GM21390 (cell line): Measurements from ENCODE around the gene SH3D21.

ENCODE experiments used
- ATAC-seq: cut with Tn5 transposase; IDR thresholded peaks from one replicate; pipeline ENCODE4 v1.9.1; 2021; ENCODE audit not compliant: unreplicated experiment

Gene SH3D21

GRCh38 chr1:36306210-36306901, at the start of gene SH3D21:
TSS of gene SH3D21 (plus strand) at chr1:36306368. CDS start at chr1:36306421, 53 bp downstream.
- peak; percentile 35 for ATAC-seq

DNA sequence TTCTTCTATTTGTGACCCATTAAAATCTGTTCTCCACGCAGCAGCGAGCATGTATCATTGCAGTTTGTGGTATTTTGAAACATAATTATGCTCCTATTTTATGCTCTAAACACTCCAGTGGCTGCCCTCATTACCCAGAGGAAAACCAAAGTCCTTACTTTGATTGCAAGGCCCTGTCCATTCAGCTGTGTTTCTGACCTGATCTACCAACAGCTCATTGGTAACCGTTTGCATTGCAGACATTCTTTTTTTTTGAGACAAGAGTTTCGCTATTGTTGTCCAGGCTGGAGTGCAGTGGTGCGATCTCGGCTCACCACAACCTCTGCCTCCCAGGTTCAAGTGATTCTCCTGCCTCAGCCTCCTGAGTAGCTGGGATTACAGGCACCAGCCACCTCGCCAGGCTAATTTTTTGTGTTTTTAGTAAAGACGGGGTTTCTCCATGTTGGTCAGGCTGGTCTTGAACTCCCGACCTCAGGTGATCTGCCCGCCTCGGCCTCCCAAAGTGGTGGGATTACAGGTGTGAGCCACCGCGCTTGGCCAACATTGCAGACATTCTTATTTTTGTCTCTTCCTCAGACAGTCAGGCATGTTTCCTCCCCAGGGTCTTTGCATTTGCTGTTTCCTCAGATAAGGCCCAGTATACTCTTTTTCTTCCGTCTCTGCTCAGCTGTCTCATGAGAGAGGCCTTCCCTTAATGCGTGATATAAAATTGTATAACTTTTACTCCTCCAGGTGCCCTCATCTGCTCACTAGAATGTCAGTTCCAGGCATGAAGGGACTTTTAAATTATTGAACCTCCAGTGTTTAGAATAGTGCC, 49.4 kb upstream of the SH3D21 start:
- ATAC-seq, result no peak

GRCh38 chr1:36257375-36257767, 48.8 kb upstream of the SH3D21 start:
- ATAC-seq, result no peak

GRCh38 chr1:36258960-36259344, 47.2 kb upstream of the SH3D21 start:
- ATAC-seq, result no peak

GRCh38 chr1:36268981-36269380, 37.2 kb upstream of the SH3D21 start:
- no peak for ATAC-seq

DNA sequence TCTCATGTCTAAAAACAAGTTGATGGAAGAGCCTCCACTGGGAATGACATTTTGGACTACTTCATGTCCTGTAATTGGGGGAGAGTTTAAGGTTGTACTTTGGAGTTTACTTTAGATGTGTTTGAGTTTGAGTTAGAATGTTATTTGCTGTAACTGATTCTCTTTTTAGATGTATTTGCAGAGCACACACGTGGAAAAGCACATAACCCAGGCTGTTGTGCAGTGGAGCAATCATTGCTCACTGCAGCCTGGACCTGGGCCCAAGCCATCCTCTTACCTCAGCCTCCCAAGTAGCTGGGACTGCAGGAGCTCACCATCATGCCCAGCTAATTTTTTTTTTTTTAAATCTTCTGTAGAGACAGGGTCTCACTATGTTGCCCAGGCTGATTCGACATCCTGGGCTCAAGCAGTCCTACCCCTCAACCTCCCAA, 36.7 kb upstream of the SH3D21 start:
- no peak for ATAC-seq

GRCh38 chr1:36273024-36273423, 33.1 kb upstream of the SH3D21 start:
- no peak for ATAC-seq

DNA sequence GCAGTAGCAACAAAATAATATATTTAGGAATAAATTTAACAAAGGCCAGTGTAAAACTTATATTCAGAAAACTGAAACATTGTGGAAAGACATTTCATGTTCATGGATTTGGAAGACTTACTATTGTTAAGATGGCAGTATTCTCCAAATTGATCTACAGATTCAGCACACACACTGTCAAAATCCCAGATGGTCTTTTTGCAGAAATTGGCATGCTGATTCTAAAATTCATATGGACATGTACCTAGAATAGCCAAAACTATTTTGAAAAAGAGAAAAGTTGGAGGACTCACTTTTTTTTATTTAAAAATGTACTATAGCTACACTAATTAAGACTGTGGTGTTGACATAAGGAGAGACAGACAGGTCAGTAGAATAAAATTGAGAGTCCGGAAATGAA, 32.0 kb upstream of the SH3D21 start:
- no peak for ATAC-seq

DNA sequence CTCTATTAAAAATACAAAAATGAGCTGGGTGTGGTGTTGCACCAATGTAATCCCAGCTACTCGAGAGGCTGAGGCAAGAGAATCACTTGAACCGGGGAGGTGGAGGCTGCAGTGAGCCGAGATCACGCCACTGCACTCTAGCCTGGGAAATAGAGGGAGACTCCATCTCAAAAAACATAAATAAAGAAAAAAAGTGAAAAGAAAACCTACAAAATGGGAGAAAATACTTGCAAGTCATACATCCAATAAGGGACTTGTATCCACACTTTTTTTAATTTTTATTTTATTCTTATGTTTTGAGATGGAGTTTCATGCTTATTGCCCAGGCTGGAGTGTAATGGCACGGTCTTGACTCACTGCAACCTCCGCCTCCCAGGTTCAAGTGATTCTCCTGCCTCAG, 29.5 kb upstream of the SH3D21 start:
- no peak for ATAC-seq

GRCh38 chr1:36279110-36279788, 26.9 kb upstream of the SH3D21 start:
- no peak for ATAC-seq

GRCh38 chr1:36279789-36280296, 26.3 kb upstream of the SH3D21 start:
- ATAC-seq, result no peak

GRCh38 chr1:36284061-36284460, 22.1 kb upstream of the SH3D21 start:
- ATAC-seq, result no peak

DNA sequence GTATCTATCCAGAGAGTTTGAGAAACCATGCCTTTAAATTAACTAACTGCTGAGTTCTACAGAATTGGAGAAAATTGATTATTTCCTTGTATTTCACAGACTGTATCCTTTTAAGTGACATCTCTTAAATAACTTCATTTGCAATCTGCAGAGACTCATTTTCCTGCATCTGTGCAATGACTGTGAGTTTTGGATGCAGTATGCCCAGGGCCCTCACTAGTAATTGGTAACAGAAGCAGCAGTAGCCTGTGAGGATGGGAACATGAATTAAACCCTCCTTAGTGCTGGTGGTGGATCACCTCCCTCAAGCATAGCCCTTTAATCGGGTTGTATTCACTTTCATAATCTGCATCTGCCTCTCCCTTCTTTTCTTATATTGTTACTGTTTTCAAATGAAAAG, 21.7 kb upstream of the SH3D21 start:
- ATAC-seq, result no peak

GRCh38 chr1:36285443-36286101, 20.6 kb upstream of the SH3D21 start:
- ATAC-seq, result no peak

DNA sequence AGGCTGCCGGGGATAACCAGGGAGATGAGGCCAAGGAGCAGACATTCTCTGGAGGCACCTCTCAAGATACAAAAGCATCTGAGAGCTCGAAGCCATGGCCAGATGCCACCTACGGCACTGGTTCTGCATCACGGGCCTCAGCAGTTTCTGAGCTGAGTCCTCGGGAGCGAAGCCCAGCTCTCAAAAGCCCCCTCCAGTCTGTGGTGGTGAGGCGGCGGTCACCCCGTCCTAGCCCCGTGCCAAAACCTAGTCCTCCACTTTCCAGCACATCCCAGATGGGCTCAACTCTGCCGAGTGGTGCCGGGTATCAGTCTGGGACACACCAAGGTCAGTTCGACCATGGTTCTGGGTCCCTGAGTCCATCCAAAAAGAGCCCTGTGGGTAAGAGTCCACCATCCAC, 19.4 kb upstream of the SH3D21 start:
- ATAC-seq, result no peak

GRCh38 chr1:36287595-36287994, 18.6 kb upstream of the SH3D21 start:
- ATAC-seq, result no peak

- no peak for ATAC-seq
These were observed 10.8 kb upstream of the SH3D21 start for GRCh38 chr1:36295390-36295789.

DNA sequence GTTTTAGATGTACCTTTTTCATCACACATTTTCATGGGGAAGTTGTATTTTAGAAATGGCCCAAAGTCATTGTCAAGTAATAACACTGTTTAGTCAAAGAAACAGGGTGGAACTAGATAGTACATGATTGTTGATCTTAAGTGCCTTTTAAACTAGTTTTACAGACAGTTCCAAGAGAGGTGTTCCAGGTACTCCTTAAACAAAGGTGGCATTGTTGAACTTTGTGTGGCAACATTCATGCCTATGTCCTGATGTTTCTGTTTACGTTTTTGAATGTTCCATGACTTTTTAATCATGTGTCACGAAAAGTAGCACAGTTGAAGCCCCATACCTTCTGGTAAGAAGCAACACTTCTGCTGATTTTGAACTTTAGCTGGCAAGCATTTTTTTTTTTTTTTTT, 9.1 kb upstream of the SH3D21 start:
- no peak for ATAC-seq

DNA sequence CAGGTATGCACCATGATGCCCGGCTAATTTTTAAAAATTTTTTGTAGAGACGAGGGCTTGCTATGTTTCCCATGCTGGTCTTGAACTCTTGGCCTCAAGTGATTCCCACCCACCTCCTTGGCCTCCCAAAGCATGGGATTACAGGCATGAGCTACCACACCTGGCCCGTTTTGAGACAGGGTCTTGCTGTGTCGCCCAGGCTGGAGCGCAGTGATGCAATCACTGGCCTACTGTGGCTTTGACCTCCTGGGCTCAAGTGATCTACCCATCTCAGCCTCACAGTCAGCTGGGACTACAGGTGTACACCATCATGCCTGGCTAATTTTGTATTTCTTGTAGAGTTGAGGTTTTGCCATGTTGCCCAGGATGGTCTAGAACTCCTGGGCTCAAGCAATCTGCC, 7.5 kb upstream of the SH3D21 start:
- ATAC-seq, result no peak

DNA sequence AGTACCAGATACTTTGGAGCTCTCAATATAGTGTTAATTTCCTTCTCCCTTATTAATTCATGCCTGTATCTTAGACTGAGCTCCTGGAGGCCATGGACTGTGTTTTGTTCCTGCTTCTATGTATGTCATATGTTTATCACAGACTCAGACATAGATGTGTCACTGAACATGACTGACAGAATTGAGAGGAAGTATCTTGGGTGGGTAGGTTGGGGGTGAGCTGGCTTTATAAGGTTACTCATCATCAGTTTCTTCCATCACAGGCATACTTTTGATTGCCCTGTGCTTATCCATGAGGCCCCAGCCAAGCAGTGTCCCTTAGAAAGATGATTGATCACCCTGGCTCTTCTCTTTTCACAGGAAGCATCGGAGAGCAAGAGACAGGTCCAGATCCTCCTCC, 5.6 kb upstream of the SH3D21 start:
- ATAC-seq, result no peak

DNA sequence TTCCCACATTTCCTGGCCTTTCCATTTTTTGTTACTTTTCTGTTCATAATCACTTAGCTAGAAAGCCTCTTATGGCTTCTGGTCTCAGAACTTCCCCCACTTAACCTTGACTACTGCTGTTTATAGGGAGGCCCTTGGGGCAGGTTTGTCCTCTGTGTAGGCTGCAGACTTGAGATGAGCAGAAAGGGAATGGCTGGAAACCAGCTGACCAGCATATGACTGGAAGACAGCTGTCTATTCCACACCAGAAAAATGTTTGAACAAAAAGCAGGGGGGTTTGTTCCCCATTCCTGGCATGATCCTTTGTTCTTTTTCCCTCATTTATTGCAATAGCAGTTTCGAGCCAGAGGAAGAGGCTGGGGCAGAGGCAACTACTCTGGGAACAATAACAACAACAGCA, 4.9 kb upstream of the SH3D21 start:
- ATAC-seq, result no peak
